GM10248 (cell line): ENCODE measurements around the gene NOX5.

Experiments used
- CTCF ChIA-PET: fragments of 300-600 bp; sonication (Branson Sonifier 250); formaldehyde crosslinking; extraction: SDS; loops from one replicate; lab custom pipeline; 2021; ENCODE audit warnings: antibody characterized with exemption; lab: Yijun Ruan, JAX
- POLR2A ChIA-PET: fragments of 350-650 bp; sonication (Branson Sonifier 250); formaldehyde crosslinking; extraction: SDS; loops from one replicate; lab custom pipeline; 2020; ENCODE audit warnings: antibody characterized with exemption; lab: Yijun Ruan, JAX
- DNase-seq: peaks from one replicate; pipeline ENCODE4 v3.0.0; 2012; ENCODE audit errors: extremely low spot score
- CTCF ChIP-seq: IDR thresholded peaks from 2 replicates; pipeline ENCODE4 v1.5.1; 2012; ENCODE audit warnings: mild to moderate bottlenecking, low read depth; ENCODE audit errors: extremely low read depth, missing control alignments, control extremely low read depth

Gene NOX5

GRCh38 chr15:69032703-69033373 lies 18.3 kb downstream of the NOX5 start:
- DNase-seq, result no peak
- TF ChIP-seq CTCF, result no peak
- POLR2A ChIA-PET, result no interaction called here
- CTCF ChIA-PET, result interaction anchor here (0.8 to 2.0 kb wide), 3 partner anchors 11 to 43 kb away, joined by 3 to 5 read pairs (median 3); no protein-coding TSS in a partner anchor

GRCh38 chr15:69034352-69034751 lies 19.9 kb downstream of the NOX5 start:
- no peak for TF ChIP-seq CTCF
- CTCF ChIA-PET, result interaction anchor here (0.9 to 2.5 kb wide), 2 partner anchors 11 to 25 kb away, joined by 3 to 6 read pairs; no protein-coding TSS in a partner anchor
- DNase-seq, result no peak
- POLR2A ChIA-PET, result no interaction called here

GRCh38 chr15:69035205-69035917 lies 20.9 kb downstream of the NOX5 start:
- DNase-seq, result peak; percentile 35
- no peak for TF ChIP-seq CTCF
- POLR2A ChIA-PET, result no interaction called here
- CTCF ChIA-PET, result interaction anchor here (2.5 kb wide), 1 partner anchor 12 kb away, joined by 6 read pairs; no protein-coding TSS in a partner anchor

- TF ChIP-seq CTCF, result no peak
- DNase-seq, result no peak
- ChIA-PET POLR2A (no interaction called here), CTCF (interaction anchor here (2.5 kb wide), 1 partner anchor 13 kb away, joined by 6 read pairs; no protein-coding TSS in a partner anchor)
Observed at GRCh38 chr15:69035918-69036258, 21.4 kb downstream of the NOX5 start.

GRCh38 chr15:69036826-69037225 lies 22.3 kb downstream of the NOX5 start:
- no peak for TF ChIP-seq CTCF
- ChIA-PET CTCF (no interaction called here), POLR2A (no interaction called here)
- no peak for DNase-seq

GRCh38 chr15:69037482-69037881 lies 23.0 kb downstream of the NOX5 start:
- no peak for DNase-seq
- no peak for TF ChIP-seq CTCF
- POLR2A ChIA-PET, result no interaction called here
- CTCF ChIA-PET, result no interaction called here
